ENCODE results near the gene IGHMBP2.

- TF ChIP-seq, protein P1, sequence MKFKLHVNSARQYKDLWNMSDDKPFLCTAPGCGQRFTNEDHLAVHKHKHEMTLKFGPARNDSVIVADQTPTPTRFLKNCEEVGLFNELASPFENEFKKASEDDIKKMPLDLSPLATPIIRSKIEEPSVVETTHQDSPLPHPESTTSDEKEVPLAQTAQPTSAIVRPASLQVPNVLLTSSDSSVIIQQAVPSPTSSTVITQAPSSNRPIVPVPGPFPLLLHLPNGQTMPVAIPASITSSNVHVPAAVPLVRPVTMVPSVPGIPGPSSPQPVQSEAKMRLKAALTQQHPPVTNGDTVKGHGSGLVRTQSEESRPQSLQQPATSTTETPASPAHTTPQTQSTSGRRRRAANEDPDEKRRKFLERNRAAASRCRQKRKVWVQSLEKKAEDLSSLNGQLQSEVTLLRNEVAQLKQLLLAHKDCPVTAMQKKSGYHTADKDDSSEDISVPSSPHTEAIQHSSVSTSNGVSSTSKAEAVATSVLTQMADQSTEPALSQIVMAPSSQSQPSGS (IDR thresholded peaks at IDR 0.05; ENCODE audit: low read length), result no peak
- TF ChIP-seq MAX (IDR thresholded peaks at IDR 0.05) (no peak), CTCF (IDR thresholded peaks at IDR 0.05; ENCODE audit: control extremely low read depth in 1 of 3, insufficient read depth in 1 of 3, low read depth in 1 of 3, low read length in 3 of 3) (no peak), EP300 (IDR thresholded peaks at IDR 0.05; ENCODE audit: borderline replicate concordance in 1 of 2, low read depth in 2 of 2, low read length in 2 of 2) (no peak), POLR2A (IDR thresholded peaks at IDR 0.05; ENCODE audit: control extremely low read depth in 1 of 2, low read depth in 2 of 2, low read length in 2 of 2) (no peak), YY1 (IDR thresholded peaks at IDR 0.05; ENCODE audit: low read depth, low read length) (no peak), CREB1 (IDR thresholded peaks at IDR 0.05) (no peak), TAF1 (IDR thresholded peaks at IDR 0.05; ENCODE audit: low read depth, low read length) (no peak), HDAC6 (IDR thresholded peaks at IDR 0.05; ENCODE audit: low read depth, low read length) (no peak), CEBPB (IDR thresholded peaks at IDR 0.05; ENCODE audit: low read depth, low read length) (no peak), HDAC2 (IDR thresholded peaks at IDR 0.05; ENCODE audit: borderline replicate concordance in 1 of 2, low read depth in 2 of 2, low read length in 2 of 2) (no peak), SRF (IDR thresholded peaks at IDR 0.05; ENCODE audit: low read depth, low read length) (no peak), PHF8 (conservative IDR thresholded peaks at IDR 0.05; ENCODE audit: low read depth, low read length) (no peak), CTBP2 (IDR thresholded peaks at IDR 0.05; ENCODE audit: borderline replicate concordance, insufficient read depth, insufficient read length, low read length) (no peak)
Observed at GRCh38 chr11:68966894-68967780, 63.4 kb downstream of the IGHMBP2 start.

Measured in H1 (cell line).